SK-N-SH treated with all-trans-retinoic acid at 6 μM for 48 hours (cell line): ENCODE results near the gene CEACAM4.
A peak's percentile ranks its signal among the peaks of the same experiment; 100 is the strongest.
"Not testable (repeated sequence)": the region's sequence is repeated elsewhere in the genome, so short reads cannot be mapped to it uniquely, and the experiment has no call there.

Experiments
- ATAC-seq: fragments of 200-7000 bp; cut with Tn5 transposase; 3 replicates; pipeline ENCODE4 v1.9.1; 2020; ENCODE audit warnings: mild to moderate bottlenecking, moderate library complexity
- BACH2 ChIP-seq: fragments of 250-450 bp; sonication (Bioruptor Pico); IDR thresholded peaks from 2 replicates; pipeline ENCODE4 v1.9.0; 2021; ENCODE audit warnings: mild to moderate bottlenecking, borderline replicate concordance
- CSDC2 ChIP-seq: fragments of 250-450 bp; sonication (Bioruptor Pico); IDR thresholded peaks from 2 replicates; pipeline ENCODE4 v1.5.0; 2020; ENCODE audit warnings: mild to moderate bottlenecking, moderate library complexity
- CSRNP3 ChIP-seq: fragments of 250-450 bp; sonication (Bioruptor Pico); IDR thresholded peaks from 2 replicates; pipeline ENCODE4 v1.5.1; 2021; ENCODE audit warnings: mild to moderate bottlenecking, moderate library complexity
- ESRRG ChIP-seq: fragments of 250-450 bp; sonication (Bioruptor Pico); IDR thresholded peaks from 2 replicates; pipeline ENCODE4 v1.6.1; 2021; ENCODE audit warnings: mild to moderate bottlenecking
- GLIS3 ChIP-seq: fragments of 250-450 bp; sonication (Bioruptor Pico); IDR thresholded peaks from 2 replicates; pipeline ENCODE4 v1.5.0; 2020; ENCODE audit warnings: mild to moderate bottlenecking, moderate library complexity
- ISL1 ChIP-seq: fragments of 250-450 bp; sonication (Bioruptor Pico); IDR thresholded peaks from 2 replicates; pipeline ENCODE4 v2.1.2; 2022; ENCODE audit warnings: mild to moderate bottlenecking, moderate library complexity
- OSR1 ChIP-seq: fragments of 250-450 bp; sonication (Bioruptor Pico); IDR thresholded peaks from 2 replicates; pipeline ENCODE4 v1.8.0; 2022; ENCODE audit warnings: moderate library complexity, mild to moderate bottlenecking, inconsistent platforms
- PATZ1 ChIP-seq: fragments of 250-450 bp; sonication (Bioruptor Pico); IDR thresholded peaks from 2 replicates; pipeline ENCODE4 v1.8.0; 2020; ENCODE audit warnings: mild to moderate bottlenecking, moderate library complexity, borderline replicate concordance
- PPARA ChIP-seq: fragments of 250-450 bp; sonication (Bioruptor Pico); IDR thresholded peaks from 2 replicates; pipeline ENCODE4 v1.5.0; 2020; ENCODE audit warnings: mild to moderate bottlenecking, borderline replicate concordance
- RARB ChIP-seq: fragments of 250-450 bp; sonication (Bioruptor Pico); IDR thresholded peaks from 2 replicates; pipeline ENCODE4 v1.8.0; 2021; ENCODE audit warnings: mild to moderate bottlenecking, moderate library complexity
- SNAI2 ChIP-seq: fragments of 250-450 bp; sonication (Bioruptor Pico); IDR thresholded peaks from 2 replicates; pipeline ENCODE4 v1.5.0; 2020; ENCODE audit warnings: mild to moderate bottlenecking, moderate library complexity
- TCF4 ChIP-seq: fragments of 250-450 bp; sonication (Bioruptor Pico); IDR thresholded peaks from 2 replicates; pipeline ENCODE4 v1.8.0; 2021; ENCODE audit warnings: mild to moderate bottlenecking, moderate library complexity, borderline replicate concordance
- ZC3H10 ChIP-seq: fragments of 250-450 bp; sonication (Bioruptor Pico); IDR thresholded peaks from 2 replicates; pipeline ENCODE4 v1.5.1; 2021; ENCODE audit warnings: mild to moderate bottlenecking, moderate library complexity
- ZFP3 ChIP-seq: fragments of 250-450 bp; sonication (Bioruptor Pico); IDR thresholded peaks from 2 replicates; pipeline ENCODE4 v1.5.0; 2020; ENCODE audit warnings: mild to moderate bottlenecking, moderate library complexity
- ZFP30 ChIP-seq: fragments of 450-650 bp; formaldehyde crosslinking; IDR thresholded peaks from 2 replicates; pipeline ENCODE4 v1.5.0; 2022; ENCODE audit warnings: mild to moderate bottlenecking, moderate library complexity
- ZNF565 ChIP-seq: fragments of 450-650 bp; formaldehyde crosslinking; conservative IDR thresholded peaks from 2 replicates; pipeline ENCODE4 v1.5.0; 2020; ENCODE audit warnings: low read depth, mild to moderate bottlenecking, moderate library complexity
- ZNF70 ChIP-seq: fragments of 450-650 bp; formaldehyde crosslinking; IDR thresholded peaks from 2 replicates; pipeline ENCODE4 v1.5.0; 2020; ENCODE audit warnings: mild to moderate bottlenecking, moderate library complexity
- ZNF8 ChIP-seq: fragments of 450-650 bp; formaldehyde crosslinking; IDR thresholded peaks from 2 replicates; pipeline ENCODE4 v1.5.0; 2020; ENCODE audit warnings: mild to moderate bottlenecking, moderate library complexity
- TF ChIP-seq, protein P1 (sequence below): fragments of 250-450 bp; sonication (Bioruptor Pico); IDR thresholded peaks from 2 replicates; pipeline ENCODE4 v1.8.0; 2021; ENCODE audit warnings: low read depth, mild to moderate bottlenecking, moderate library complexity, borderline replicate concordance

CEACAM4 gene

GRCh38 chr19:41666075-41666474, 39.2 kb upstream of the CEACAM4 start:
- no peak for ATAC-seq
- TF ChIP-seq SNAI2 (no peak), ESRRG (CRISPR knock-in tag) (no peak), TCF4 (CRISPR knock-in tag) (no peak), ZNF8 (CRISPR knock-in tag) (no peak), ZFP3 (CRISPR knock-in tag) (no peak), PATZ1 (CRISPR knock-in tag) (no peak), BACH2 (CRISPR knock-in tag) (no peak), ZC3H10 (CRISPR knock-in tag) (no peak), ZFP30 (CRISPR knock-in tag) (no peak), GLIS3 (no peak)

DNA sequence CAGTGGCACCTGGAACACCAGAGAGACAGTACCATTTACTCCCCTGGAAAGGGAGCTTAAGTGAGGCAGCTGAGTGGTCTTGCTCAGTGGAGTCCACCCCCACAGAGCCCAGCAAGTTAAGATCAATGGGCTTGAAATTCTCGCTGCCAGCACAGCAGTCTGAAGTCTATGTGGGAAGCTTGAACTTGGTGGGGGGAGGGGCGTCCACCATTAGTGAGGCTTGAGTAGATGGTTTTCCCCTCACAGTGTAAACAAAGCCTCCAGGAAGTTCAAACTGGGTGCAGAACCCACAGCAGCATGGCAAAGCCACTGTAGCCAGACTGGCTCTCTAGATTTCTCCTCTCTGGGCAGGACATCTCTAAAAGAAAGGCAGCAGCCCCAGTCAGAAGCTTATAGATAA, 30.3 kb upstream of the CEACAM4 start:
- TF ChIP-seq SNAI2 (no peak), PATZ1 (CRISPR knock-in tag) (no peak)
- ATAC-seq = no peak

DNA sequence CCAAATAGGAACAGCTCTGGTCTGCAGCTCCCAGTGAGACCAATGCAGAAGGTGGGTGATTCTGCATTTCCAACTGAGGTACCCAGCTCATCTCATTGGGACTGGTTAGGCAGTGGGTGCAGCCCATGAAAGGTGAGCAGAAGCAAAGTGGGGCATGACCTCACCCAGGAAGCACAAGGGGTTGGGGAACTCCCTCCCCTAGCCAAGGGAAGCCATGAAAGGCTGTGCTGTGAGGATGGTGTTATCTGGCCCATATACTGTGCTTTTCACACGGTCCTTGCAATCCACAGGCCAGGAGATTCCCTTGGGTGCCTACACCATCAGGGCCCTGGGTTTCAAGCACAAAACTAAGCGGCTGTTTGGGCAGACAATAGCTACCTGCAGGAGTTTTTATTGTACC, 29.9 kb upstream of the CEACAM4 start:
- not testable (repeated sequence) for ATAC-seq

DNA sequence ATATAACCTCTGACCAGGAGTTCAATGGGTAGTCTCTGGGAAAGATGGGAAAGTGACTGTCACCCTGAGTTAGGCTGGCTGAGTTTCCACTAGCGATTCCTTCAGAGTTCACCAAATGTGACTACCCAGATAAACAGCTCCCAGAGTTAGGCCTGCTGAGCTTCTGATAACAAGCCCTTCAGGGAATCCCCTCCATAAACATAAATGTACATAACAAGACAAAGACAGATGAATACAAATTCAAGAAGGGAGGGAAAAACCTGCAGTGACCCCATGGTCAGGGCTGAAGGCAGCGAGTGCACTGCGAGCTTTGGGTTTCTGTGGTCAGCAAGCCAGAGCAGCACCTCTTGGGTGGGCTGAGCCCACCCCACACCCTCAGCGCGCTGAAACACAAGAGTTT, 25.4 kb upstream of the CEACAM4 start:
- no peak for TF ChIP-seq ZNF8 (CRISPR knock-in tag)
- no peak for TF ChIP-seq CSRNP3 (CRISPR knock-in tag)
- no peak for ATAC-seq

GRCh38 chr19:41649827-41650226, 23.0 kb upstream of the CEACAM4 start:
- TF ChIP-seq ZNF70 = no peak
- no peak for TF ChIP-seq ZNF565 (CRISPR knock-in tag)
- no peak for TF ChIP-seq ZC3H10 (CRISPR knock-in tag)
- TF ChIP-seq PPARA (CRISPR knock-in tag) = no peak
- TF ChIP-seq GLIS3 = no peak
- TF ChIP-seq ZFP30 (CRISPR knock-in tag) = no peak
- TF ChIP-seq, all 23 proteins: peak for 0
- no peak for ATAC-seq

DNA sequence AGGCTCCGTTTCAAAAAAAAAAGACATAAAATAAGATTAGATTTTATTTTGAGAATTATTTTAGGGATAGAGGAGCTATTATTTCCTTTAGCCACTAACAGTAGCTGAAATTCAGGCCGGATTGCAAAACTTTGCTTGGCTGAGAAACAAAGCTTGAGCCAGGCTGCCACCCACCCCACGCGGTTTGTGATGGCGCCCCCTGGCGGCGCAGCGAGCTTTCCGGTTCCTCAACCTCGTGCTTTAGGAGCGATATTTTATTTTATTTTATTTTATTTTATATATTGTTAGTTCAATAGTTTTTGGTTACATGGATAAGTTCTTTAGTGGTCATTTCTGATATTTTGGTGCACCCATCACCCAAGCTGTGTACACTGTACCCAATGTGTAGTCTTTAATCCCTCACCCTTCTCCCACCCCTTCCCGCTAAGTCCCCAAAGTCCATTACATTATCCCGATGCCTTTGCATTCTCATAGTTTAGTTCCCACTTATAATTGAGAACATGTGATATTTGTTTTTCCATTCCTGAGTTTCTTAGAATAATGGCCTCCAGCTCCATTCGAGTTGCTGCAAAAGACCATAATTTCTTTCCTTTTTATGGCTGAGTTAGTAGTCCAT, 19.8 kb upstream of the CEACAM4 start:
- TF ChIP-seq OSR1 (CRISPR knock-in tag) (no peak), RARB (CRISPR knock-in tag) (no peak), ISL1 (CRISPR knock-in tag) (no peak), CSDC2 (CRISPR knock-in tag) (no peak)
- ATAC-seq = no peak

DNA sequence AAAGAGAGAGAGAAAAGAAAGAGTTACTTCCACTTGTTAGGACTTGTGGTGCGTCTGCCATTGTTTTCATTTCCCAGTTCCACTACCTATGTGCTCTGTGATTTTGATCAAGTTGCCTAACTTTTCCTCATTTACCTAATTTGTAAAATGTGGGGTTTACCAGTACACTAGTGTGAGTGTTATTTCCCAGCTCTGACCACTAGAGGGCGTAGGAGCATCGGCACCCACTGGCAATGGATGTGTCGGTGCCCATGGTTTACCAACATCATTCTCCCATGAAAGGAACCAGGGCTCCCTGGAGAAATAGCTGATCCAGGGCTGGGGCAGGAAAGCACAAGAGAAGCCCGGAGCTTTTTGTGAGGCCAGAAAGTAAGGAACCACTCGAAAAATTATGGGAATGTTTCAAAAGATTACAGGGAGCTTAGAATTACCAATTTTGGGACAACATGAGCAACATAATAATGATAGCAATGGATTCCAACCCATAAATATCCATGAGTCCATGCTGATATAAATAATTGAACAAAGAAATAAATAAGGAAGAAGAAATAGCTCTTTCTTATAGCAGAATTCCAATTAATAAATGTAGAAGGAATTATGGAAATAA, 15.1 kb upstream of the CEACAM4 start:
- ATAC-seq = peak; percentile 94
- TF ChIP-seq BACH2 (CRISPR knock-in tag) = no peak
- TF ChIP-seq, protein P1, sequence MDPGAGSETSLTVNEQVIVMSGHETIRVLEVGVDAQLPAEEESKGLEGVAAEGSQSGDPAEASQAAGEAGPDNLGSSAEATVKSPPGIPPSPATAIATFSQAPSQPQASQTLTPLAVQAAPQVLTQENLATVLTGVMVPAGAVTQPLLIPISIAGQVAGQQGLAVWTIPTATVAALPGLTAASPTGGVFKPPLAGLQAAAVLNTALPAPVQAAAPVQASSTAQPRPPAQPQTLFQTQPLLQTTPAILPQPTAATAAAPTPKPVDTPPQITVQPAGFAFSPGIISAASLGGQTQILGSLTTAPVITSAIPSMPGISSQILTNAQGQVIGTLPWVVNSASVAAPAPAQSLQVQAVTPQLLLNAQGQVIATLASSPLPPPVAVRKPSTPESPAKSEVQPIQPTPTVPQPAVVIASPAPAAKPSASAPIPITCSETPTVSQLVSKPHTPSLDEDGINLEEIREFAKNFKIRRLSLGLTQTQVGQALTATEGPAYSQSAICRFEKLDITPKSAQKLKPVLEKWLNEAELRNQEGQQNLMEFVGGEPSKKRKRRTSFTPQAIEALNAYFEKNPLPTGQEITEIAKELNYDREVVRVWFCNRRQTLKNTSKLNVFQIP (CRISPR knock-in tag) = no peak
- TF ChIP-seq ZFP30 (CRISPR knock-in tag) = no peak
- TF ChIP-seq ZFP3 (CRISPR knock-in tag) = no peak
- TF ChIP-seq ZC3H10 (CRISPR knock-in tag) = no peak
- no peak for TF ChIP-seq ESRRG (CRISPR knock-in tag)
- TF ChIP-seq TCF4 (CRISPR knock-in tag) = no peak
- no peak for TF ChIP-seq PATZ1 (CRISPR knock-in tag)
- no peak for TF ChIP-seq CSDC2 (CRISPR knock-in tag)
- no peak for TF ChIP-seq CSRNP3 (CRISPR knock-in tag)
- TF ChIP-seq SNAI2 = no peak
- TF ChIP-seq ZNF8 (CRISPR knock-in tag) = no peak
